Measurements from ENCODE around the gene CA10.

- TF ChIP-seq CTCF (IDR thresholded peaks at IDR 0.05) = no peak
- no peak for TF ChIP-seq POLR2A (IDR thresholded peaks at IDR 0.05)
Measured at GRCh38 chr17:51725185-51725584, 433.3 kb downstream of the CA10 start.

All from heart left ventricle (tissue), 13 donors.